ENCODE results near the gene TM9SF4. TPM values are rescaled to one million over a fixed set of nuclear protein-coding genes. Genes with fewer than 3 reads are reported as not detected.

TM9SF4 gene
- total RNA-seq, 4 donors from 2014 or later, result 15.9 to 49.0 (median 28.1) TPM

- H3K4me1 ChIP-seq, result no peaks in the 10 kb centered on the region
- no peak overlapping the region for H3K27ac ChIP-seq
- H3K4me3 ChIP-seq, result no peak overlapping the region
- no peaks in the 10 kb centered on the region for H3K9me3 ChIP-seq
- intact Hi-C loops (cut with DNase I; ENCODE audit: low total_unique reads), result no loop called here
- H3K27me3 ChIP-seq, result no peaks in the 10 kb centered on the region
- no peak for TF ChIP-seq POLR2A (IDR thresholded peaks at IDR 0.05)
- TF ChIP-seq, protein P1, sequence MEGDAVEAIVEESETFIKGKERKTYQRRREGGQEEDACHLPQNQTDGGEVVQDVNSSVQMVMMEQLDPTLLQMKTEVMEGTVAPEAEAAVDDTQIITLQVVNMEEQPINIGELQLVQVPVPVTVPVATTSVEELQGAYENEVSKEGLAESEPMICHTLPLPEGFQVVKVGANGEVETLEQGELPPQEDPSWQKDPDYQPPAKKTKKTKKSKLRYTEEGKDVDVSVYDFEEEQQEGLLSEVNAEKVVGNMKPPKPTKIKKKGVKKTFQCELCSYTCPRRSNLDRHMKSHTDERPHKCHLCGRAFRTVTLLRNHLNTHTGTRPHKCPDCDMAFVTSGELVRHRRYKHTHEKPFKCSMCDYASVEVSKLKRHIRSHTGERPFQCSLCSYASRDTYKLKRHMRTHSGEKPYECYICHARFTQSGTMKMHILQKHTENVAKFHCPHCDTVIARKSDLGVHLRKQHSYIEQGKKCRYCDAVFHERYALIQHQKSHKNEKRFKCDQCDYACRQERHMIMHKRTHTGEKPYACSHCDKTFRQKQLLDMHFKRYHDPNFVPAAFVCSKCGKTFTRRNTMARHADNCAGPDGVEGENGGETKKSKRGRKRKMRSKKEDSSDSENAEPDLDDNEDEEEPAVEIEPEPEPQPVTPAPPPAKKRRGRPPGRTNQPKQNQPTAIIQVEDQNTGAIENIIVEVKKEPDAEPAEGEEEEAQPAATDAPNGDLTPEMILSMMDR (IDR thresholded peaks at IDR 0.05), result no peak
- DNase-seq, result no peak
- no peaks in the 10 kb centered on the region for H3K36me3 ChIP-seq
Measured at GRCh38 chr20:32128167-32128566, 18.7 kb downstream of the TM9SF4 start.

GRCh38 chr20:32129863-32130262 lies 20.3 kb downstream of the TM9SF4 start:
- H3K4me3 ChIP-seq, result no peak overlapping the region
- no peaks in the 10 kb centered on the region for H3K36me3 ChIP-seq
- H3K4me1 ChIP-seq, result no peaks in the 10 kb centered on the region
- H3K27me3 ChIP-seq, result no peaks in the 10 kb centered on the region
- no peak overlapping the region for H3K27ac ChIP-seq
- TF ChIP-seq POLR2A (IDR thresholded peaks at IDR 0.05), result no peak
- TF ChIP-seq, protein P1 (IDR thresholded peaks at IDR 0.05), result no peak
- DNase-seq, result no peak
- intact Hi-C loops (cut with DNase I; ENCODE audit: low total_unique reads), result no loop called here
- H3K9me3 ChIP-seq, result no peaks in the 10 kb centered on the region

- Histone ChIP-seq H3K4me1 (no peaks in the 10 kb centered on the region), H3K27me3 (no peaks in the 10 kb centered on the region), H3K36me3 (no peaks in the 10 kb centered on the region), H3K9me3 (no peaks in the 10 kb centered on the region), H3K4me3 (no peak overlapping the region), H3K27ac (no peak overlapping the region)
- intact Hi-C loops (cut with DNase I; ENCODE audit: low total_unique reads), result no loop called here
- TF ChIP-seq, protein P1 (IDR thresholded peaks at IDR 0.05), result no peak
- TF ChIP-seq POLR2A (IDR thresholded peaks at IDR 0.05), result no peak
- no peak for DNase-seq
Measured at GRCh38 chr20:32130352-32130751, 20.8 kb downstream of the TM9SF4 start.

DNA sequence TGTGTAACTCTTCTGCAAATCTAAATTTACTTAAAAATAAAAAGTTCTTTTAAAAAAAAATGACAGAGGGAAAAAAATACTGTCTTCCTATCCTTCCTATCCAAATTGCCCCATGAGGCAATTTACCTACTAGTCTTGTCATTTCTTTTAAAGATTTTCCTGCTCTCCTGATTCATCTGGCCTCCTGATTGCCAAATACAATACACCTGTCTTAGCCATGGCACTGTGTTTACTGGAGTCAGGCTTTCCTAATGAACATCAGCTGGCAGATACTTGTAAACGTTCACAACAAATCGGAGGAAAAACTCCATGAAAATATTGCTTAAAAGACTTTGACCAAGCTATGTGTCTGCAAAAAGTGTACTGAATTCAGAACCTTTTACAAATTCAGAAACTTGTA lies 21.5 kb downstream of the TM9SF4 start:
- no peaks in the 10 kb centered on the region for H3K27me3 ChIP-seq
- H3K4me1 ChIP-seq, result no peaks in the 10 kb centered on the region
- H3K27ac ChIP-seq, result no peak overlapping the region
- DNase-seq, result no peak
- intact Hi-C loops (cut with DNase I; ENCODE audit: low total_unique reads), result no loop called here
- no peaks in the 10 kb centered on the region for H3K9me3 ChIP-seq
- TF ChIP-seq, protein P1 (IDR thresholded peaks at IDR 0.05), result no peak
- TF ChIP-seq POLR2A (IDR thresholded peaks at IDR 0.05), result no peak
- H3K36me3 ChIP-seq, result no peaks in the 10 kb centered on the region
- no peak overlapping the region for H3K4me3 ChIP-seq

DNA sequence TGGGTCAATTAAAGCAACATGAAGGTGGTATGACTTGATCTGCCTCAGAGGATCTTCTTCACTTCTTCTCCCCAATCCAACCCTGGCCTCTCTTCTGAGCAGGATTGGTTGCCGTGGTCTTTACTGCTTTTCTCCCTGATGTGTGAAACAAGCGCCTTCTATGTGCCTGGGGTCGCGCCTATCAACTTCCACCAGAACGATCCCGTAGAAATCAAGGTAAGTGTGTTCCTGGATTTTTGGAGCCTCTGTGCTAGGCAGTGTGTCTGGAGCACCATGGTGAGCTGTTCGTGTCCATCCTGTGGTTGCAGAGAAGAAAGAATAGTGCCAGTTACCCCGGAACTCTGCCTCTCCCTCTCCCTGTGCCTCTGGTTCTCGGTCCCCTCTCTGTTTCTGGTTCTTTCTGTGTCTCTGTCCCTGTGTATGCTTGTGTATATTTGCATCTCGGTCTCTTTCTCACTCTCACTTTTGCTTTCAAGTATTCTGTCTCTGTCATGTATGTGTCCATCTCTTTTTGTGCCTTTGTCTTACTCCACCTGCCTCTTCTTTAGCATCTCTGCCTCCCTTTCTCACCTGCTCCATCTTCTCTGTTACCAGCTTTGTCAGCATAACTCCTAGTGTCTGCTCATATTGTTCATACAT lies 23.5 kb downstream of the TM9SF4 start:
- Histone ChIP-seq H3K27ac (no peak overlapping the region), H3K4me3 (no peak overlapping the region), H3K36me3 (no peaks in the 10 kb centered on the region), H3K4me1 (no peaks in the 10 kb centered on the region), H3K9me3 (no peaks in the 10 kb centered on the region), H3K27me3 (no peaks in the 10 kb centered on the region)
- TF ChIP-seq, protein P1 (IDR thresholded peaks at IDR 0.05), result no peak
- no peak for TF ChIP-seq POLR2A (IDR thresholded peaks at IDR 0.05)
- intact Hi-C loops (cut with DNase I; ENCODE audit: low total_unique reads), result no loop called here
- no peak for DNase-seq

Measured in uterus (tissue), 4 donors.